Measurements from ENCODE around the gene PRKAG3.

DNA sequence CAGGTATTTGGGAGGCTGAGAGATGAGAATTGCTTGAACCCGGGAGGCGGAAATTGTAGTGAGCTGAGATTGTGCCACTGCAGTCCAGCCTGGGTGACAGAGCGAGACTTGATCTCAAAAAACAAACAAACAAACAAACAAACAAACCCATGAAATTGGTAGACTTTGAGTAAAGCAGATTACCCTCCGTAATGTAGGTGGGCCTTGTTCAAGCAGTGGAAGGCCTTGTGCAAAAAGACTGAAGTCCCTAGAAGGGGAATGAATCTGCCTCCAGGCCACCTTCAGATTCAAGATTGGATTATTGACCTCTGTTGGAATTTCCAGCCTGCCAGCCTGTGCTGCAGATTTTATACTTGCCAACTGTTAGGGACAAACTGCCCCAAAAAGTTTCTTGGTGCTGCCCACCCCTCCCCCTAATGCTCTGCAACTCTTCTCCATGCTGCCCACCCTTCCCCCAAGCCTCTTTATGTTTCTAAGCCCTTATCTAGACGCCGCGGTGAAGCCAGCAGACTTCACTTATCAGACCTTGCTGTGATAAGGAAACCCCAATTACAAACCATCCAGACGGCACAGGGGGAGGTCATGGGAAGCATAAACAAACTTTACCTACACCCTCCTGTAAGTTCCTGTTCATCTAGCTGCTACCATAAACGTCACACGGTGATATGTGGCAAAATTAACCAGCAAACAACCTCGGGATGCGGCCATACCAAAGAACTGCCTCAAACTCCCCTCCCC lies 32.7 kb downstream of the PRKAG3 start:
- TF ChIP-seq, protein P1, sequence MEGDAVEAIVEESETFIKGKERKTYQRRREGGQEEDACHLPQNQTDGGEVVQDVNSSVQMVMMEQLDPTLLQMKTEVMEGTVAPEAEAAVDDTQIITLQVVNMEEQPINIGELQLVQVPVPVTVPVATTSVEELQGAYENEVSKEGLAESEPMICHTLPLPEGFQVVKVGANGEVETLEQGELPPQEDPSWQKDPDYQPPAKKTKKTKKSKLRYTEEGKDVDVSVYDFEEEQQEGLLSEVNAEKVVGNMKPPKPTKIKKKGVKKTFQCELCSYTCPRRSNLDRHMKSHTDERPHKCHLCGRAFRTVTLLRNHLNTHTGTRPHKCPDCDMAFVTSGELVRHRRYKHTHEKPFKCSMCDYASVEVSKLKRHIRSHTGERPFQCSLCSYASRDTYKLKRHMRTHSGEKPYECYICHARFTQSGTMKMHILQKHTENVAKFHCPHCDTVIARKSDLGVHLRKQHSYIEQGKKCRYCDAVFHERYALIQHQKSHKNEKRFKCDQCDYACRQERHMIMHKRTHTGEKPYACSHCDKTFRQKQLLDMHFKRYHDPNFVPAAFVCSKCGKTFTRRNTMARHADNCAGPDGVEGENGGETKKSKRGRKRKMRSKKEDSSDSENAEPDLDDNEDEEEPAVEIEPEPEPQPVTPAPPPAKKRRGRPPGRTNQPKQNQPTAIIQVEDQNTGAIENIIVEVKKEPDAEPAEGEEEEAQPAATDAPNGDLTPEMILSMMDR (IDR thresholded peaks at IDR 0.05) = no peak
- TF ChIP-seq POLR2A (IDR thresholded peaks at IDR 0.05) = no peak
